ENCODE results near the gene WDR45B.

The WDR45B gene

GRCh38 chr17:82687871-82688270 is 39.6 kb upstream of the WDR45B start:
- no peak overlapping the region for H3K27ac ChIP-seq
- H3K27me3 ChIP-seq (replicated peaks), result no peaks in the 10 kb centered on the region
- H3K4me3 ChIP-seq (ENCODE audit: low read depth, low read length), result no peak overlapping the region
- DNase-seq, result no peak
- TF ChIP-seq CTCF (IDR thresholded peaks at IDR 0.05; ENCODE audit: low read depth, low read length, missing control alignments), result no peak
- H3K36me3 ChIP-seq (replicated peaks), result no peaks in the 10 kb centered on the region
- in situ Hi-C loops (cut with HindIII; ENCODE audit: low pct_ligation_motif_present, low sequenced_read_pairs), result no loop called here

- DNase-seq, result no peak
- in situ Hi-C loops (cut with HindIII; ENCODE audit: low pct_ligation_motif_present, low sequenced_read_pairs), result no loop called here
- Histone ChIP-seq H3K4me3 (ENCODE audit: low read depth, low read length) (no peak overlapping the region), H3K27me3 (replicated peaks) (no peaks in the 10 kb centered on the region), H3K27ac (no peak overlapping the region), H3K36me3 (replicated peaks) (no peaks in the 10 kb centered on the region)
- no peak for TF ChIP-seq CTCF (IDR thresholded peaks at IDR 0.05; ENCODE audit: low read depth, low read length, missing control alignments)
Observed at GRCh38 chr17:82687375-82687861, 39.2 kb upstream of the WDR45B start.

GRCh38 chr17:82686366-82687324 is 38.4 kb upstream of the WDR45B start:
- no peaks in the 10 kb centered on the region for H3K27me3 ChIP-seq (replicated peaks)
- H3K4me3 ChIP-seq (ENCODE audit: low read depth, low read length), result no peak overlapping the region
- no peak overlapping the region for H3K27ac ChIP-seq
- in situ Hi-C loops (cut with HindIII; ENCODE audit: low pct_ligation_motif_present, low sequenced_read_pairs), result no loop called here
- no peaks in the 10 kb centered on the region for H3K36me3 ChIP-seq (replicated peaks)
- no peak for TF ChIP-seq CTCF (IDR thresholded peaks at IDR 0.05; ENCODE audit: low read depth, low read length, missing control alignments)
- no peak for DNase-seq

- no peaks in the 10 kb centered on the region for H3K36me3 ChIP-seq (replicated peaks)
- H3K27me3 ChIP-seq (replicated peaks), result no peaks in the 10 kb centered on the region
- no peak overlapping the region for H3K4me3 ChIP-seq (ENCODE audit: low read depth, low read length)
- in situ Hi-C loops (cut with HindIII; ENCODE audit: low pct_ligation_motif_present, low sequenced_read_pairs), result no loop called here
- H3K27ac ChIP-seq, result no peak overlapping the region
- no peak for TF ChIP-seq CTCF (IDR thresholded peaks at IDR 0.05; ENCODE audit: low read depth, low read length, missing control alignments)
- no peak for DNase-seq
Observed at GRCh38 chr17:82685291-82685690, 37.0 kb upstream of the WDR45B start.

GRCh38 chr17:82684228-82684841 is 36.1 kb upstream of the WDR45B start:
- Histone ChIP-seq H3K4me3 (ENCODE audit: low read depth, low read length) (no peak overlapping the region), H3K27me3 (replicated peaks) (no peaks in the 10 kb centered on the region), H3K36me3 (replicated peaks) (no peaks in the 10 kb centered on the region), H3K27ac (no peak overlapping the region)
- DNase-seq, result no peak
- TF ChIP-seq CTCF (IDR thresholded peaks at IDR 0.05; ENCODE audit: low read depth, low read length, missing control alignments), result no peak
- in situ Hi-C loops (cut with HindIII; ENCODE audit: low pct_ligation_motif_present, low sequenced_read_pairs), result no loop called here
